Stimulated activated naive CD8-positive, alpha-beta T cell treated with anti-CD3 and anti-CD28 coated beads, Interleukin-15, Interleukin-2, amounts not matched to agents 100 ng/mL and 50 ng/mL, for 24 hours (primary cell): Measurements from ENCODE around the gene DNAJC1.
"Not testable (repeated sequence)": the region's sequence is repeated elsewhere in the genome, so short reads cannot be mapped to it uniquely, and the experiment has no call there.

Experiments
- H3K27ac Mint-ChIP-seq: one replicate; pipeline ENCODE4 v1.8.0; 2021; ENCODE audit warnings: mild to moderate bottlenecking, mixed read lengths
- H3K27me3 Mint-ChIP-seq: one replicate; pipeline ENCODE4 v1.8.0; 2021; ENCODE audit warnings: mixed read lengths
- H3K36me3 Mint-ChIP-seq: one replicate; pipeline ENCODE4 v1.8.0; 2021; ENCODE audit warnings: low read depth, mixed read lengths
- H3K4me1 Mint-ChIP-seq: one replicate; pipeline ENCODE4 v1.8.0; 2021; ENCODE audit warnings: low read depth, mixed read lengths
- H3K4me3 Mint-ChIP-seq: one replicate; pipeline ENCODE4 v1.8.0; 2021; ENCODE audit warnings: mild to moderate bottlenecking, mixed read lengths
- H3K9me3 Mint-ChIP-seq: one replicate; pipeline ENCODE4 v1.8.0; 2021; ENCODE audit warnings: mixed read lengths

Gene DNAJC1

DNA sequence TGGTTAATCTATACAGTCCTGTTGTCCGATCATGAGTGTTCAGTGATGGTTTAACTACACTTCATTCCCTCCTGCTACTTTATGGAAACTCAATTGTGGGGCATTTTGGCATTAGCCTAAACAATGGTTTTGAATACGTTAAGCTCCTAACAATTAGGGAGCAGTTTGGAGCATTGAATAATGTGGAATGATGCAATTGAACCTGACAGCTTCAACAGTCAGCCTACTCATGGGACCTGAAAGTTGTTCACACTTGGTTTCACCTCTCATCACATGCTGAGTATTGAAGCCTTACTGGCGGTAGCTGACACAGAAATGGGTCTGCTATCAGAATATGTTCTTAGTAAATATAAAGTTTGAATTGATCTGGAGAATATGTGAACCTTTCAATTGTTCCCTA is 283.4 kb downstream of the DNAJC1 start:
- Mint-ChIP-seq H3K36me3 (peaks cover 32% of the 10 kb centered on the region), H3K4me3 (no peak overlapping the region), H3K27ac (no peak overlapping the region), H3K4me1 (peaks cover 18% of the 10 kb centered on the region), H3K27me3 (no peaks in the 10 kb centered on the region), H3K9me3 (no peaks in the 10 kb centered on the region)

DNA sequence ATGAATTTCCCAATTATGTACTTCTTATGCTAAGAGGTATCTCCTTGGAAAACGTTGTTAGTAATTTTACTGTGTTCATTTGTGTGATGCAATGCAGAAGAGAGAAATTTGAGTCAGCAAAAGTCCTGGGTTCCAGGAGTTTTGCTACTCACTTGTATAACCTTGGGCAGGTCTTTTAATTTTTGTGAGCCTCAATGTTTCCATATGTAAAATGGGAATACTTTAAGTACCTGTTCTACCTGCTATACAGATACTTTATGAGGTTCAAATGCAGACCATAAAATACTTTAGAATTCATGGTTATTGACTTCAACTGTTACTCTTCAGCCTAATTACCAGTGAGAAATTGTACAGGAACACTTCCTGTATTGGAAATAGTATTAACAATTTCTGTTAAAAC is 284.0 kb downstream of the DNAJC1 start:
- Mint-ChIP-seq H3K27ac (no peak overlapping the region), H3K9me3 (no peaks in the 10 kb centered on the region), H3K4me1 (peaks cover 12% of the 10 kb centered on the region), H3K36me3 (peaks cover 32% of the 10 kb centered on the region), H3K27me3 (no peaks in the 10 kb centered on the region), H3K4me3 (no peak overlapping the region)

DNA sequence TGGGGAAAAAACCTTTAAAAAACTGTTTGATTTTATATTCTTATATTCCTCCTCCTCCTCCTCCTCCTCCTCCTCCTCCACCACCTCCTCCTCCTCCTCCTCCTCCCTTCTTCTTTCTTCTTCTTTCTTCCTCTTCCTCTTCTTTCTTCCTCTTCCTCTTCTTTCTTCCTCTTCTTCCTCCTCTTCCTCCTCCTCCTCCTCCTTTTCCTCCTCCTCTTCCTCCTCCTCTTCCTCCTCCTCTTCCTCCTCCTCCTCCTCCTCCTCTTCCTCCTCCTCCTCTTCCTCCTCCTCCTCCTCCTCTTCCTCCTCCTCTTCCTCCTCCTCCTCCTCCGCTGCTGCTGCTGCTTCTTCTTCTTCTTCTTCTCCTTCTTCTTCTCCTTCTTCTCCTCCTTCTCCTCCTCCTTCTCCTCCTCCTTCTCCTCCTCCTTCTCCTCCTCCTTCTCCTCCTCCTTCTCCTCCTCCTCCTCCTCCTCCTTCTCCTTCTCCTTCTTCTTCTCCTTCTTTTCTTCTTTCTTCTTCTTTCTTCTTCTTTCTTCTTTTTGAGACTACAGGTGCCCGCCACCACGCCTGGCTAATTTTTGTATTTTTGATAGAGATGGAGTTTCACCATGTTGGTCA is 286.0 kb downstream of the DNAJC1 start:
- H3K27ac Mint-ChIP-seq, H3K4me3 Mint-ChIP-seq, H3K27me3 Mint-ChIP-seq, H3K4me1 Mint-ChIP-seq, H3K9me3 Mint-ChIP-seq: not testable (repeated sequence)
- peaks cover 39% of the 10 kb centered on the region for H3K36me3 Mint-ChIP-seq

DNA sequence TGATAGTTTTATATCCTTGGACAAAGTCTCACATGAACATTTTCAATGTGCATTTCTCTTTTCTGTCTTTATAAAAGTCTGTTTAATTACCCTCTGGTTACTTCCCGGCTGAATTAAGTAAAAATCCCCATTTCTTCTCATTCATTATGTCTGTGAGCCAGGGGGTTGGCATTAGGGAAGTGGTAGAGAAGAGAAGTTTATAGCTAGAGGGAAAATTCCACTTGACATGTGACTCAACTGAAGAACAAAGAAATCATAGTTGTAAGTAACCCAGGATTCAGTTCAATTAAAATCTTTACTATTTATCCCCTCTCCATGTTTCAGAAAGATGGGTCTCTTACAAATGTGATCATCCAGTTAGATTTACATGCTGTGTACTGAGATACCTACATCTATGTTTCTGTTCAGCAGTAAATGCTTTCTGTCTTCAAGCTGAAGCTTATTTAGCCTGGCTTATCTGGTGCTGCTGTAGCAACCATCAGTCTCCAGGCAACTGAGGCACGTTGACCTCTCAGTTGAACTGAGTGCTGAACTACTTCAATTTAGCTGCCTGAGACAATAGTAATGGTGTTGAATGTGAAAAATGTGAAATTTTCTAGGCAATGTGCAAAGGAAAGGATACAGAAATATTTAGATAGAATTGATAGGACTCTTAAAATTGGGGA is 287.9 kb downstream of the DNAJC1 start:
- H3K9me3 Mint-ChIP-seq = no peaks in the 10 kb centered on the region
- H3K27me3 Mint-ChIP-seq = no peaks in the 10 kb centered on the region
- H3K36me3 Mint-ChIP-seq = peaks cover 46% of the 10 kb centered on the region
- peaks cover 10% of the 10 kb centered on the region for H3K4me1 Mint-ChIP-seq
- no peak overlapping the region for H3K27ac Mint-ChIP-seq
- no peak overlapping the region for H3K4me3 Mint-ChIP-seq

DNA sequence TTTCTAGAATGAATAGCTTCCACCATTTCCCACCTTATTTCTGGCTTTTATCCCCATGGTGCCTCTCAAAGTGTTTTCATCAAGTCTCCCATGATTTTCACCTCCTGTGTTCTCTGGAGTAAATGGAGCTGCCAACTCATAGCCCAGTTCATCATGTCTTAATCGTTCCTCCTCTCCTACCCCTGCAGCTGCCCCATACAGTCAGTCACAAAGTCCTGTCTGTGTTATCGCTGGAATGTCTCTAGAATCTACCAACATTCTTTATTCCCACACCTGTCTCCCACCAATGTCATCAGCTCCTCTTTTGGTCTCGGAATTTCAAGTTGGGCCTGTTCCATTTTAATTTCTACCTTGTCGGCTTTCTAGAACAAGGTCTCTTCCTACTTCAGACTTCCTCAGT is 290.6 kb downstream of the DNAJC1 start:
- H3K27ac Mint-ChIP-seq = no peak overlapping the region
- no peaks in the 10 kb centered on the region for H3K27me3 Mint-ChIP-seq
- peaks cover 50% of the 10 kb centered on the region for H3K36me3 Mint-ChIP-seq
- no peaks in the 10 kb centered on the region for H3K9me3 Mint-ChIP-seq
- H3K4me3 Mint-ChIP-seq = no peak overlapping the region
- H3K4me1 Mint-ChIP-seq = peaks cover 17% of the 10 kb centered on the region

DNA sequence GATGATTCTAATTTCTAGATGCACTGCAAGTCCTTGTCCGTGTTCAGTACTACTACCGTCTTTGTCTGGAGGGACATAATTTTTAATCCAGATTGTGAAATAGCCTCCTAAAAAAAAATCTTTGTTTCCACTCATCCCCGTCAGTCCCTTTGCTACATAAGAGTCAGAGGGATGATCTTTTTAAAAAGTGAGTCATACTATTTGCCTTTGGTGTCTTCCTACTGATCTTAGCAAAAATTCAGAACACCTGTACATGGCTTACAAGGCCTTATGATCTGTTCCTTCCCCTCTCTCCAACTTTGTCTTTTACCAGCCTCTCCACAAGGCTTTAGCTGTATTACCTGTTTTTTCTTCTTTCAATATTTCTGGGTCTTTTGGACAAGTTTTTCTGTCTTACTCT is 296.0 kb downstream of the DNAJC1 start:
- Mint-ChIP-seq H3K27me3 (no peaks in the 10 kb centered on the region), H3K27ac (no peak overlapping the region), H3K9me3 (no peaks in the 10 kb centered on the region), H3K4me1 (peaks cover 46% of the 10 kb centered on the region), H3K4me3 (no peak overlapping the region), H3K36me3 (peaks cover 47% of the 10 kb centered on the region)
